ENCODE data around the gene APOA4. TPM values are rescaled to one million over a fixed set of nuclear protein-coding genes. Genes with fewer than 3 reads are reported as not detected.

APOA4 gene
- total and polyA plus RNA-seq, 2 experiments from 2014 or later, result not detected

GRCh38 chr11:116786326-116786725 is 36.8 kb downstream of the APOA4 start:
- Histone ChIP-seq H3K4me3 (no peak overlapping the region), H3K4me2 (no peak overlapping the region), H3K27ac (ENCODE audit: low read depth) (no peak overlapping the region), H4K20me1 (replicated peaks; ENCODE audit: insufficient read depth) (peaks cover 14% of the 10 kb centered on the region; the same call in 1 of the 2 replicates), H3K9me2 (ENCODE audit: insufficient read depth) (no peaks in the 10 kb centered on the region), H3K27me3 (ENCODE audit: insufficient read depth) (no peaks in the 10 kb centered on the region), H3K4me1 (ENCODE audit: insufficient read depth) (peaks cover 10% of the 10 kb centered on the region), H2AFZ (no peak overlapping the region), H3F3A (replicated peaks; ENCODE audit: low read depth) (peaks cover 2% of the 10 kb centered on the region; the same call in 1 of the 2 replicates), H3K79me2 (replicated peaks; ENCODE audit: insufficient read depth) (peaks cover 18% of the 10 kb centered on the region), H3K36me3 (ENCODE audit: insufficient read depth) (peaks cover 48% of the 10 kb centered on the region)
- Mint-ChIP-seq H3K36me3 (ENCODE audit: low read depth) (peaks cover 55% of the 10 kb centered on the region), H3K9me3 (no peaks in the 10 kb centered on the region), H3K4me1 (peaks cover 14% of the 10 kb centered on the region), H3K27me3 (ENCODE audit: insufficient read depth, low read depth, poor library complexity) (peaks cover 10% of the 10 kb centered on the region), H3K27ac (no peak overlapping the region), H3K4me3 (peak overlapping the region; percentile 96; the same call in 2 of the 3 replicates)
- TF ChIP-seq STAT1 (IDR thresholded peaks at IDR 0.05; ENCODE audit: unreplicated experiment) (no peak), CREB1 (CRISPR knock-in tag; IDR thresholded peaks at IDR 0.05; ENCODE audit: low read depth) (no peak), JUNB (IDR thresholded peaks at IDR 0.05; ENCODE audit: unreplicated experiment) (no peak), EZH2phosphoT487 (IDR thresholded peaks at IDR 0.05; ENCODE audit: unreplicated experiment) (no peak), ZNF462 (CRISPR knock-in tag; IDR thresholded peaks at IDR 0.05) (no peak), ZNF114 (CRISPR knock-in tag; IDR thresholded peaks at IDR 0.05) (no peak), REST (IDR thresholded peaks at IDR 0.05; ENCODE audit: unreplicated experiment) (no peak), EZH2 (IDR thresholded peaks at IDR 0.05; ENCODE audit: low read depth, unreplicated experiment) (no peak), ZNF331 (CRISPR knock-in tag; IDR thresholded peaks at IDR 0.05; ENCODE audit: low read depth) (no peak), POLR2AphosphoS5 (IDR thresholded peaks at IDR 0.05; ENCODE audit: low read depth) (no peak), ETS1 (IDR thresholded peaks at IDR 0.05) (no peak), NANOG (IDR thresholded peaks at IDR 0.05; ENCODE audit: borderline replicate concordance) (no peak), CTCF (conservative IDR thresholded peaks at IDR 0.05; ENCODE audit: low read depth in 2 of 2) (no peak)
- DNase-seq (ENCODE audit: low spot score) (no peak), ATAC-seq (no peak)
